ENCODE data around the gene SPATA21. TPM values are rescaled to one million over a fixed set of nuclear protein-coding genes. Genes with fewer than 3 reads are reported as not detected.

Gene SPATA21
- polyA plus RNA-seq, 1 donor (not counting 4 experiments of a cell fraction or from before 2014, with no cell fraction given), result 0.04 TPM

DNA sequence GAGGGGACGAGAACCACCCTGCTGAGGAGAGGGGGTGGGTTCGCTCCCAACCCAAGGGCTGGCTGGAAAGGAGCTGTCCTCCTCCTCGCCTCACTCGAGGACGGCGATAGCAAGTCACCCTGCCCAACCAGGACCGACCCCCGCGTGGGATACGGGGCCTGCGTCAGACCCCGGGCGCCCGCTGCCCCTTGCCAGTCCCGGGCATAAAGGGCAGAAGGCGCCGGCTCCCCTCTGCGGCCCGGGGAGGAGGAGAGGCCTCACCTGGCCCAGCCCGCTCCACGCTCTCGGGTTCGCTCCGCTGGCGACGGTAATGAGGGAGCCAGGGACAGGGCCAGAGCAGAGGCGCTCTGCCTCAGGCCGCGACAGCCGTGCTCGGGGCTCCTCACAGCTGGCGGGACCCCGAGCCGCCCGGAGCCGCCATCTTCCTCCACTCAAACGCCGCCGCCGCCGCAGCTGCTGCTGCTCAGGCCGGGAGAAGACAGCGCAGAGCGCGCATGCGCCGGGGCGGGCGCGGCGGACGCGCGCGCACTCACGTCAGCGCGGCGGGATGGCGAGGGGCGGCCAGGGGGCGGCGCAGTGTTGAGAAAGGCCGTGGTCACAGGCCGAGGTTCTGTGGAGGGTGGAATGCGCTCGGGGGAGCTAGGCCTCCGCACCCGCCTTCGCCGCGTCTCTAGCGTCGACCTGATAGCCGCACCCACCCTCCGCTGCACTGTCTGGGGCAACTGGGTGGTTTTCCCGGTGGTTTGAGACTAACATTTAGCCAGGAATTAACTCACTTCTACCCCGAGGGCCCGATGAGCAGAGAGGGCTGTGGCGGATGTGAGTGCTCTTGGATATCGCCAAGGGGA lies 85.0 kb downstream of the SPATA21 start, which contains the start of gene FBXO42:
Gene FBXO42 (minus strand): TSS at position 487 of the 848 bp plus-strand sequence. CDS start 37,062 bp downstream, outside the sequence.
- DNase-seq (ENCODE audit: low read depth, low spot score), result peak; percentile 66
- peak within 1 kb of the TSS; percentile 64 for H3K27ac ChIP-seq (ENCODE audit: control insufficient read depth, insufficient read depth, low read length)
- peak within 1 kb of the TSS; percentile 84 for H2AFZ ChIP-seq (ENCODE audit: control insufficient read depth, low read length)
- peak within 1 kb of the TSS; percentile 88 for H3K9ac ChIP-seq (ENCODE audit: control insufficient read depth, extremely low read depth, insufficient read depth, low read length)
- TF ChIP-seq, protein P1, sequence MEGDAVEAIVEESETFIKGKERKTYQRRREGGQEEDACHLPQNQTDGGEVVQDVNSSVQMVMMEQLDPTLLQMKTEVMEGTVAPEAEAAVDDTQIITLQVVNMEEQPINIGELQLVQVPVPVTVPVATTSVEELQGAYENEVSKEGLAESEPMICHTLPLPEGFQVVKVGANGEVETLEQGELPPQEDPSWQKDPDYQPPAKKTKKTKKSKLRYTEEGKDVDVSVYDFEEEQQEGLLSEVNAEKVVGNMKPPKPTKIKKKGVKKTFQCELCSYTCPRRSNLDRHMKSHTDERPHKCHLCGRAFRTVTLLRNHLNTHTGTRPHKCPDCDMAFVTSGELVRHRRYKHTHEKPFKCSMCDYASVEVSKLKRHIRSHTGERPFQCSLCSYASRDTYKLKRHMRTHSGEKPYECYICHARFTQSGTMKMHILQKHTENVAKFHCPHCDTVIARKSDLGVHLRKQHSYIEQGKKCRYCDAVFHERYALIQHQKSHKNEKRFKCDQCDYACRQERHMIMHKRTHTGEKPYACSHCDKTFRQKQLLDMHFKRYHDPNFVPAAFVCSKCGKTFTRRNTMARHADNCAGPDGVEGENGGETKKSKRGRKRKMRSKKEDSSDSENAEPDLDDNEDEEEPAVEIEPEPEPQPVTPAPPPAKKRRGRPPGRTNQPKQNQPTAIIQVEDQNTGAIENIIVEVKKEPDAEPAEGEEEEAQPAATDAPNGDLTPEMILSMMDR (optimal IDR thresholded peaks at IDR 0.05 in 1 of 3, IDR thresholded peaks at IDR 0.05 in 1 of 3, conservative IDR thresholded peaks at IDR 0.05 in 1 of 3; ENCODE audit: extremely low read depth in 1 of 3, insufficient read depth in 2 of 3, low read length in 3 of 3), result peak in 2 of 3 experiments; percentile 11 to 69
- no peak for TF ChIP-seq EZH2 (IDR thresholded peaks at IDR 0.05; ENCODE audit: low read length)
- dilution Hi-C loops (cut with MboI; ENCODE audit: extremely low pct_ligation_motif_present, low sequenced_read_pairs), result no loop called here
- H3K27me3 ChIP-seq (ENCODE audit: control insufficient read depth, extremely low read depth, insufficient read depth, low read length), result no peaks in the 10 kb centered on the region
- no peak for FAIRE-seq
- H3K36me3 ChIP-seq (ENCODE audit: control insufficient read depth in 2 of 2, extremely low read depth in 1 of 2, insufficient read depth in 2 of 2, low read length in 2 of 2), result no peaks in the 10 kb centered on the region
- peak within 1 kb of the TSS; percentile 52 to 74 (median 67) for H3K4me3 ChIP-seq (ENCODE audit: control insufficient read depth in 2 of 3, extremely low read depth in 1 of 3, insufficient read depth in 2 of 3, low read depth in 1 of 3, low read length in 3 of 3)
- no peaks in the 10 kb centered on the region for H4K20me1 ChIP-seq (ENCODE audit: control insufficient read depth, extremely low read depth, insufficient read depth, low read length)
- H3K9me3 ChIP-seq (ENCODE audit: control insufficient read depth, low read depth, low read length), result no peaks in the 10 kb centered on the region
- peak within 1 kb of the TSS; percentile 92 for H3K4me2 ChIP-seq (ENCODE audit: control insufficient read depth, extremely low read depth, insufficient read depth, low read depth, low read length)
- peaks cover 12% of the 10 kb centered on the region for H3K4me1 ChIP-seq (ENCODE audit: control insufficient read depth, extremely low read depth, insufficient read depth, low read length)
- peaks cover 4% of the 10 kb centered on the region for H3K9me1 ChIP-seq (ENCODE audit: control insufficient read depth, extremely low read depth, insufficient read depth, low read length)
- peaks cover 48% of the 10 kb centered on the region for H3K79me2 ChIP-seq (ENCODE audit: control insufficient read depth, insufficient read depth, low read length)

DNA sequence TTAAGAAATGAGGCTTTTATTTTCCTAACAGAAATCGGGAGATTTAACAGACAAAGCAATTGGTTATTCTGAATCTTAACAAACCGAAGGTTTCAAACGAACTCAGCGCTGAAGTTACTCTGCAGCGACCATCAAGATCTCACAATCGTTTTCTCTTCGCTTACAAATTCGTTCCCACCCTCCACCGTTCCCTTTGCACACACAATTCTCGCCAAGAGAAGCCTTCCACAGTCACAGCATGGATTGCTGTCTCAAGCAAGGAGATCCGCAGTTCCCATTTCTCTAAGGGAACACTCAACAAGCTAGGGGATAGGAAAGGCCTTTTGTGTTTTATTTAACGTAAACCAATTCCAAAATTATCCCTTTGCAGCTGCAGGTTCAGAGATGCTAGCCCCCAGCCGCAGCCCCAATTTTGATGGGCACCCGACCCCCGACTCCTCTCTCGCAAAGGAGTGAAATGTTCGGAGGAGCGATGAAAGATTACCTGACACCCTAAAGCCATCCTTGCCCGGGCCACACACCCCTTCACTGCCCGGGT lies 85.7 kb downstream of the SPATA21 start:
- no peaks in the 10 kb centered on the region for H4K20me1 ChIP-seq (ENCODE audit: control insufficient read depth, extremely low read depth, insufficient read depth, low read length)
- H3K4me2 ChIP-seq (ENCODE audit: control insufficient read depth, extremely low read depth, insufficient read depth, low read depth, low read length), result peak overlapping the region; percentile 92
- H3K4me1 ChIP-seq (ENCODE audit: control insufficient read depth, extremely low read depth, insufficient read depth, low read length), result peaks cover 12% of the 10 kb centered on the region
- H3K36me3 ChIP-seq (ENCODE audit: control insufficient read depth in 2 of 2, extremely low read depth in 1 of 2, insufficient read depth in 2 of 2, low read length in 2 of 2), result no peaks in the 10 kb centered on the region
- H2AFZ ChIP-seq (ENCODE audit: control insufficient read depth, low read length), result peak overlapping the region; percentile 80
- peak overlapping the region; percentile 88 for H3K9ac ChIP-seq (ENCODE audit: control insufficient read depth, extremely low read depth, insufficient read depth, low read length)
- H3K9me3 ChIP-seq (ENCODE audit: control insufficient read depth, low read depth, low read length), result no peaks in the 10 kb centered on the region
- H3K79me2 ChIP-seq (ENCODE audit: control insufficient read depth, insufficient read depth, low read length), result peaks cover 55% of the 10 kb centered on the region
- H3K27me3 ChIP-seq (ENCODE audit: control insufficient read depth, extremely low read depth, insufficient read depth, low read length), result no peaks in the 10 kb centered on the region
- H3K9me1 ChIP-seq (ENCODE audit: control insufficient read depth, extremely low read depth, insufficient read depth, low read length), result peaks cover 6% of the 10 kb centered on the region
- peak overlapping the region; percentile 52 to 74 (median 67) for H3K4me3 ChIP-seq (ENCODE audit: control insufficient read depth in 2 of 3, extremely low read depth in 1 of 3, insufficient read depth in 2 of 3, low read depth in 1 of 3, low read length in 3 of 3)
- DNase-seq (ENCODE audit: low read depth, low spot score), result no peak
- TF ChIP-seq, protein P1 (optimal IDR thresholded peaks at IDR 0.05 in 1 of 3, IDR thresholded peaks at IDR 0.05 in 1 of 3, conservative IDR thresholded peaks at IDR 0.05 in 1 of 3; ENCODE audit: extremely low read depth in 1 of 3, insufficient read depth in 2 of 3, low read length in 3 of 3), result no peak
- no peak for TF ChIP-seq EZH2 (IDR thresholded peaks at IDR 0.05; ENCODE audit: low read length)
- dilution Hi-C loops (cut with MboI; ENCODE audit: extremely low pct_ligation_motif_present, low sequenced_read_pairs), result no loop called here
- H3K27ac ChIP-seq (ENCODE audit: control insufficient read depth, insufficient read depth, low read length), result peak overlapping the region; percentile 64
- FAIRE-seq, result peak; percentile 48
